HG03571 (cell line): ENCODE results near the gene MAGI2.

Source experiments
- ATAC-seq: cut with Tn5 transposase; IDR thresholded peaks from one replicate; pipeline ENCODE4 v1.9.1; 2021; ENCODE audit not compliant: unreplicated experiment

The MAGI2 gene

DNA sequence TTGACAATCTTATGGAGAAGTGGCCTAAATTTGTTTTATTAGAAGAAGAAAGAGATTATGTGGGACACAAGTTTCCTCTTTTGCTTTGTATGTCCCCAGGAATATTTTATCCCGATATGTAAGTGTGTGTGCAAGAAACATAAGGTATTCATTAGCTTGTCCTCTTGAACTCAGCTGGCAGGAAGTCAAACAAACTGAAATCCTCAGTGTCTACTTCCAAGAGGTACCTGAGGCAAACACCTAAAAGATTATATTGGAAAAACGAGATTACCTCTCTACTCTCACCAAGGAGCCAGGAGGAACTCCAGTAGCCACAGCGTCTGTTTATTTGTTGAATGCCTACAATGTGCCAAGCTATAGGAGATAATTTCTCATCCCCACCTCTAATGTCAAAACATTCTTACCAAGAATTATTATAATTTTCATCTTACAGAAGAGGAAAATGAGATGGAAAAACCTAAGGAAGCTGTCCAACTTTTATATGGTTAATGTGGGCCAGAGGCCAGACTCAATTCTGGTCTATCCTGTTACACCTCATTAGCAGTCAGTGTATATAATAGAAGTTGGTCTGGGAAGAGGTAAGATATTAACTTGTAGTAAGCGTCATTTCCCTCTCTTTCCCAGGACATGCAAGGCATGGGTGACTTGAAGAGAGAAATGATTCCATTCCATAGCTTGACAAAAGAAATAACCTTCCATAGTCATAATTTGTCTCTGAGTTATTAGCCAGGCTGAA is 692.7 kb downstream of the MAGI2 start:
- ATAC-seq, result no peak

DNA sequence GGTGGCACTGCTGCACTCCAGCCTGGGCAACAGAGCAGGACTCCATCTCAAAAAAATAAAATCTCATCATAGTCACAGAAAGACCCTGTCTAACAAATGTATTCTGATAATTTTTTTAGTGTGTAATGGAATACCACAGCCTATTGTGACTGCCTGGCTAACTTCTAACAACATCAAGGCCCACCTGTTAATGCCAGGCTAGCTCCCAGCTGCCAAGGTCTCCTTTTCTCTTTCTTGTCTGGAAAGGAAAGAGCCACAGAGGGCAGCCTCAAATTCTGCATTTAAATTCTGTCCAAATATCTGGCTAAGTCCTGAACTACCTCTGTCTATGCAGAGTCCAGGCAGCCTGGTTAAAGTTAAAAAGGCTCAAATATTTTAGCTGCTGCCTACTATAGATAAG is 700.9 kb downstream of the MAGI2 start:
- ATAC-seq, result no peak

DNA sequence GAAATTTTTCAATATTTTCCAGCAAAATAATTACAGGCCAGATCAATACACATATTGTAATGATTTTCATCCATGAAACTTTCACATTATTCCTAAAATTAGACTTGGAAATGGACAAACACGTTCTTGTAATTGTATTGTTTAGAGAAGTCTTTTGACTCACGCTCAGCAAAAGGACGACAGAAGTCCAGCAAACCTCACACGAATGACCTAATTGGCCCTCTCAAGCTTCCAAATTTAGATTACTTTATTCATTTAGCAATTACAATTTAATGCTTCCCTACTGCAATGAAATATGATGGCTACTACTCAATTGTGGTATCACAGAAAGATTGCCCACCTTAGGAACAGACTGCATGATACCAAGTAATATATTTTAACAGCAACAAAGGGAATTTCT is 702.2 kb downstream of the MAGI2 start:
- ATAC-seq, result no peak

DNA sequence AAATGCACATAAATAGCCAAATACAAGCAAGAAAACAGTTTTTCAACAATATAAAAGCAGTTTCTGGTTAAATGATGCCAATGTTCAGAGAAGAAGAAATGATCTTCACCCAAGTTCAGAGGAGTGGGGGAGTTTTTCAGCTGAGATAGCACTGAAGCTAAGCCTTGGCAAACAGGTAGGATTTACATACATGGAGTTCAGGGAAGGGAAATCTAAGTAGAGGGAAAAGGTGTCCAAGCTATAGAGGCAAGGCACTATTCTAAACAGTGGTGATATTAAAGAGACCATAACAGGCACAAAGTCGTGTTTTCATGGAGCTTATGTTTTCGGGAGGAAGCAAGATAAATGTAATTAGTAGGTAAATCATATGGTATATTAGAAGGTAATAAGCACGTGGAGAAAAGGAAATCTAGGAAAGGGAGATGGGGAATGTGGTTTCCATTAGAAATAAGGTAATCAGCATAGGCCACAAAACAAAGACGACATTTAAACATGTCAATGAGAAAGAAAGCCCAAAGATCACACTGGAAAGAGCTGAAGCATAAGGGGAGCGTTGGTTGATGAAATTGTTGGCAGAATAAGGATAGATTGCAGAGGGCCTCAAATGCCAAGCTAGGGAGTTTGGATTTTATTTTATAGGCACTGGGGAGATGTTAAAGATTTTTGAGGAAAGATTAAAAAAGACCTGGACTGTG is 704.3 kb downstream of the MAGI2 start:
- ATAC-seq, result no peak

DNA sequence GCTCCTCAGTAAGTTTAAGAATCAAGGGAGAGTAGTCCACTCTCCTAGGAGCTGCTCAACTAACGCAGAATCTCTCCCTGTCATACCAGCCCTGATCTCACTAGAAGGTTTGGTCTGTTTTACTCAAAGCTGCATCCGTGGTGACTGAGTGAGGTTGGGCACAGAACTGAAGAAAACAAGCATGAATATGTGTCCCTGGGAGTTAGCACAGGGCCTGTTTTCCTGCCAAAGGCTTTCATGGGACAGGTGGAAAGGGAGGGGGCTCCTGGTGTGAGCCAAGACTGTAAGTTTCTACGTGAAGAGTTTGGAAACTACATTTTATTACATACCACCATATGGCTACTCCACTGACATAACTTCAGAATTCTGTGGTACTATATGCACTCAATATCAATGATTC is 705.9 kb downstream of the MAGI2 start:
- ATAC-seq, result no peak

DNA sequence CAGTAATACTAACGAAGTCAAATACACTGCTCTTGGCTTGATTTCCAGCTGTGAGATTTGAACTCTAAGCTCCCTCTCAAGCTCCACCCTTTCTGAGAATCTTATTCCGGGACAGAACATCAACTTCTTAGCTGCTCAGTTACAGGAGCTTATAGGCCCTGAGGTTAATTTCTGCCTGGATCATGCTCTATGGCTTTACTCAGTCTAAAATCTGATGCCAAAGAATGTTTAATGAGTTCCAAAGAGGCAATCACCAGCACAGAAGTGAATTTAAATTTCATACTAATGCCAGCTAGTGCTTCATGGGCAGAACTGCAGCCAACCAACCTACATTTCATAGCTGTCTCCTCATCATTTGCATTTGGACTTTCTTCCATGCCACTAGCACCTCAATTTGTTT is 707.2 kb downstream of the MAGI2 start:
- no peak for ATAC-seq

DNA sequence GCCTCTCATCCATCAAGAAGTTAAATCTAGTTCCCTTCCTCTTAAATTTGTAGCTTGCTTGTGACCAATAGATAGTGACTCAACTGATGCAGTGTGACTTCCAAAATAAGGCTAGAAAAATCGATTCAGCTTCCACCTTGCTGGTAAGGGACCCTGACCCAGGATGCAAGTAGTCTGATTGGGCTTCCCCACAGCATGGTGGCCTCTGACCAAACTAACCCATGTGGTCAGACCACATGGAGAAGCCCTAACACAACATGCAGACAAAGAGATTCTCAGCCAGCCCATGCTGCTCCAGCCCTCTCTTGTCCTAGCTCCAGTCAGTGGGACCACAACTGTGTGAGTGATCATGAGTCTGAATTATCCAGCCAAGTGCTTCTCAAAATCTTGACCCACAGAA is 710.8 kb downstream of the MAGI2 start:
- no peak for ATAC-seq

DNA sequence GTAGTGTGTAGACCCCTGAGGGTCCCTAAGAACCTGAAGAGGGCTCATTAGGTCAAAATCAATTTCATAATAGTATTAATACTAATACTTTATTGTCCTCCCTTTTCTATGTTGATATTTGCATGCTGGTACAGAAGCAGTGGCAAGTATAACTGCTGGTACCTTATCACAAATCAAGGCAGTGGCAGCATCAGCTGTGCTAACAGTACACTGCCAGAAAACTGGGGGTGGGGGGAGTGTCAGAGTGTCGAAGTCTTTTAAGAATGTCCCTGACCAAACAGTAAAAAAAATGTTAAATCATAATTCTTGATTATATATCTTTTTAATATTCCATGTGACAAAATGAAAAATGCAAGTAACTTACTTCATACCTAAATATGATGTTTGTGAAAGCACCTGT is 716.9 kb downstream of the MAGI2 start:
- no peak for ATAC-seq

DNA sequence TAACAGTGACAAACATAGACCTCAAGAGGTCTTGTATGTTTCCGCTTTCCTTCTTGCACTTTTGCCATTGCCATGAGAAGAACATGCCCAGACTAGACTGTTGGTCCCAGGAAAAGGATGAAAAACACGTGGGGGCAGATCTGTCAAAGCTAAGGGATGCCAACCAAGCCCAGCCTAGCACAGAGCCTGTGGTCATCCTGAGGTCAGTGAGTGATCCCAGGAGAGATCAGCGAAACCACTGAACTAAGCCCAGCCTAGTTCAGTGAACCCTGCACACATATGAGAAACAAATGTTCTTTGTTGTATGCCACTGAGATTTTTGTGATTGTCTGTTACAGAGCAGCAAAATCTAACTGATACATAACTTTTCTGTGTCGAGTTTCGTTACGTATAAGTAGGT is 718.8 kb downstream of the MAGI2 start:
- ATAC-seq, result no peak

DNA sequence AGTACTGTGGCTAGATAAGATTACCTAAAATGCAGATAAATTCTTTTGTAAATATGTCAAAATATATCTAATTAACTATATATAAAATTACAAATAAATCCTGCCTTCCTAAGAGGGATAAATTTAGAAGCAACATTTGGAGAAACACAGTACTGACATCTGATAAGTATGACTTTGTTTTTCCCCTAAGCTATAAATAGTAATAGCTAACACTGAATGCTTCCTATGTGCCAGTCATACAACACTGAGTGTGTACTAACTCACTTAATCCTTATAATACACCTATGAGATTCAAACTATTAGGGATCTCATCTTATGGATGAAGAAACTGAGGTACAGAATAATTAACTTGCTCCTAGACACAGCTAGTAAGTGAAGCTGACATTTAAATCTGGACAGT is 733.4 kb downstream of the MAGI2 start:
- no peak for ATAC-seq

DNA sequence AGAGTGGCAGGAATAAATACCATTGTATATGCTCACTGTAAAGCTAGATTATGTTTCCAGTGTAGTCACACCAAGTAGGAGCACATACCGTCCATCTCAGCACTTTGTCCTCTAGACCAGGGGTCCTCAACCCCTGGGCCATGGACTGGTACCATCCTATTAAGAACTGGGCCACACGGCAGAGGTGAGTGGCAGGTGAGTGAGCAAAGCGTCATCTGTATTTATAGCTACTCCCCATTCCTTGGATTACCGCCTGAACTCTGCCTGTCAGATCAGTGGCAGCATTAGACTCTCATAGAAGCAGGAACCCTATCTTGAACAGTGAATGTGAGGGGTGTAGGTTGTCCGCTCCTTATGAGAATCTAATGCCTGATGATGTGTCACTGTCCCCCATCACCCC is 735.3 kb downstream of the MAGI2 start:
- no peak for ATAC-seq

DNA sequence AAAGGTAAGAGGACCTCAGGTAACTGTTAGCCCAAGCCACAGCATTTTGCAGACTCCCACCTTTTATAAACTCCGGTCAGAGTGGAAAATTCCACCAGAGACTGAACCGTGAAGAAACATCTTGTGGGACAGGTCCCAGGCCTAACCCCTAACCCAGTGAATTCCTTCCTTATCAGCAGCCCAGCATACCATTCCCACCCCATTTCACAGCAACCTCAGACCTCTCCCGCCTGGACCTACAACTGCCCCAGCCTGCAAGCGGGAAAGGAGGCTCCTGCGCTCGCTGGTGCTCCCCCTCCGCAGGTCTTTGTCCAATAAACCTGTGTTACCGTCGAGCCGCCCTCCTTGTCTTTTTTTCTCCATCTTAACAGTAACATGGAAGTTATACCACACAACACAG is 736.6 kb downstream of the MAGI2 start:
- no peak for ATAC-seq

DNA sequence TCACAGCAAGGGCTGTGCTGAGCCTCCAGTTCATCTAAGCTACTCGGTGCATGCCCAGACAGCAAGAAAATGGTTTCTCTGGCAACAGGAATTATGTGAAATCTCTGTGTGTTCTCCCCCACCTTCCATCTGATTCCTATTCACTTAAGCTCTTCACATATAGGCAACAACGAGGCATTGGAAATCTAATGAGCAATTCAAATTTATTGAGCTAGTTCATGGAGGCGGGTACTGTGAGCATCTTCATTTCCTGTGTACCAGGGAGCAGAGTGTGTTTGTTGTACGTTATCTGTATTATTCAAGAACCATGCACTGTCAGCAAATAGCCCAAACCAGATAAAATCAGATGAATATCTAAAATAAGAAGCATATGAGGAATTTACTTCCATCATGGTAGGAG is 739.1 kb downstream of the MAGI2 start:
- no peak for ATAC-seq

DNA sequence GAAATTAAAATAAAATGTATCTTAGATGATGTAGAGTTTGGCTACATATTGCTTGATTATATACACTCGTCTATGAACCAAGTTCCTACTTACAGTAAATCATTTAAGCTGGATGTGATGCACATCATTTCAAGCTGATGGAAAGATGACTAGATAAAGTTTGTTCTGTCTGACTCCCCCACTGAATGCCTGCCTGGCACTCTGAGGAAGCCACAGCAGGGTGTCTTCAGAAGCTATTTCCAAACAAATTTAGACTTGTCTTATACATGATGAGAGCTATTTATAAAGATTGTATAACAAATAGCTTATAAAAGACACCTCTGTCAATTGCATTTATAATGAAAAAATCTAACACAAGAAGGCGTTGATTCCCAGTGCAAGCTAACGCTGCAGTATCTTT is 741.4 kb downstream of the MAGI2 start:
- ATAC-seq, result no peak

DNA sequence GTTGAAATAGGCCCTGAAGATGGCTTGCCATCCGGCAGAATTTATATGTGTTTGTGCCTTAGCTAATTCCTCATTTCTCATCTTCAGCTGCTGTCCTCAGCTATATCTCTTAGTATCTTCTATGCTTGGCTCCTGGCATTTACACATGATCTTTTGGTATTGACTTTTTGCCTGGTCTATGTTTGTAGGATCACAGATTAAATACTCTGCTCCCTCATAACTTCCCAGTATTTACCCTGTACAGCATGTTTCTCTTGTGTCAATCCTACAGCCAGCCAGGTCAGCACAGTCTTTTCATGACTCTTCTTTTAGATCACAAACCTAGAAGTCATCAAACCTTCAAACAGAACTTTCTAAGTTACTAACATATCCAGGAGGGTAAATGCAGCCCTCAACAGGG is 743.8 kb downstream of the MAGI2 start:
- no peak for ATAC-seq

DNA sequence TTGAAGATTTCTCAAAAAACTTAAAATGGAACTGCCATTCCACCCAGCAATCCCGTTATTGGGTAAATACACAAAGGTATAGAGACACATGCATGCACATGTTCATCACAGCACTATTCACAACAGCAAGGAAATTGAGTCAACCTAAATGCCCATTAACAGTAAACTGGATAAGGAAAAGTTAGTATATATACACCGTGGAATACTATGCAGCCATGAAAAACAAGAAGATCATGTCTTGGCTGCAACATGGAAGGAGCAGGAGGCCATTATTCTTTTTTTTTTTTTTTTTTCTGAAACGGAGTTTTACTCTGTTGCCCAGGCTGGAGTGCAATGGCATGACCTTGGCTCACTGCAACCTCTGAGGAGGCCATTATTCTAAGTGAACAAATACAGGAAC is 749.0 kb downstream of the MAGI2 start:
- no peak for ATAC-seq

DNA sequence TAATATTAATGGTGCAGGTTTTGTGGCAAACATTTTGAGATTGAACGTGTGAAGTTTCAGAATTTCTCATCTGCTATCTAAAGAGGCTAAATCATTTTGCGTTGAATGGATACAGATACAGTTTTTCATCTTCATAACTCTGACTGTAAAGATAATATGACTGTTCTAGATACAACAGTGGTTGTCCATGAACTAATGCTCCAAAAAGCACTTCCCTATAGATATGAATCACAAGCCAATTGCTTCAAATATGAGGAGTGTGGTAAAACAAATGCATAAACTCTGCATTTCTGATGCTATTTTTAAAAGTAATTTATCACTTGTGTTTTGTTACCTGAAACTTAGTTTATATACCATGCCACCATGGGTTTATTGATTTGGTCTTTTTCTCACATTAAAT is 750.1 kb downstream of the MAGI2 start:
- ATAC-seq, result no peak

DNA sequence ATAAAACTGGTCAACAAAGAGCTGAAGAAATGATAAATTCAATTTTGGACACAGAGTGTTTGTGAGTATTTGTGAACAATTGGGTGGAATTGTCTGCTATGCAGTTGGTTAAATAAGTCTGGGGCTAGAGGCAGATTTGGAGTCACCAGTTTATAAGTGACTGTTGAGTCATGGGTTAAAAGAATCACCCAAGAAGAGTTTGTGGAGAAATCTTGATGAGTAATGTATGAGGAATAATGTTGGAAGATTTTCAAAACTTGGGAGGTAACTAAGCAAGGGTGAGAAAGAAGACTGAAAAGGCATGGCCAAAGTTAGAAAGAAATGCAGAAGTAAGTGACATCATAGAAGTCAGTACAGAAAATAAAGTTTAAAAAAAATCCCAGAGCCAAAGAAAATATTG is 750.7 kb downstream of the MAGI2 start:
- ATAC-seq, result no peak

DNA sequence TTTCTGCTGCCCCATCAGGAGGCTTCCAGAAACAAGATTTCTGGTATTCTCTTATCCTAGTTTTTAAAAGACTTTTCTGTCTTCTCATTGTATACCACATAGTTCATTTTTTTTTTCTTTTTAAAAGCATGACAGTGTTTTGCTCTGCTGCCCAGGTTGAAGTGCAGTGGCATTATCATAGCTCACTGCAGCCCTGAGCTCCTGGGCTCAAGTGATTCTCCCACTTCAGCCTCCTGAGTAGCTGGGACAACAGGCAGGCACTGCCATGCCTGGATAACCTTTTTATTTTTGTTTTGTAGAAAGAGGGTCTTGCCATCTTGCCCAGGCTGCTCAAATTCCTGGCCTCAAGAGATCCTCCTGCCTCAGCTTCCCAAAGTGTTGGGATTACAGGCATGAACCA is 757.6 kb downstream of the MAGI2 start:
- ATAC-seq, result no peak

DNA sequence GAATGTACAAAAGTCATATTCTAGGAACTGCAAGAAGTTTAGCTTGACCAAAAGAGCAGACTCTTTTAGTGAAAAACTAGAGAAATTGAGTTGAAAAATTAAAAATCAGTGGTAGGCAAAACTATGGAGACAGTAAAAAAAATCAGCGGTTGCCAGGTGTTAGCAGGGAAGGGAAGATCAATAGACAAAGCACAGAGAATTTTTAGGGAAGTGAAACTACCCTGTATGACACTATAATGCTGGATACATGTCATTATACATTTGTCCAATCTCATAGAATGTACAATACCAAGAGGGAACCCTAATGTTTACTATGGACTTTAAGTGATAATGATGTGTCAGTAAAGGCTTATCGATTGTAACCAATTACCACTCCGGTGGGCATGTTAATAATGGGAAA is 761.9 kb downstream of the MAGI2 start:
- ATAC-seq, result no peak

DNA sequence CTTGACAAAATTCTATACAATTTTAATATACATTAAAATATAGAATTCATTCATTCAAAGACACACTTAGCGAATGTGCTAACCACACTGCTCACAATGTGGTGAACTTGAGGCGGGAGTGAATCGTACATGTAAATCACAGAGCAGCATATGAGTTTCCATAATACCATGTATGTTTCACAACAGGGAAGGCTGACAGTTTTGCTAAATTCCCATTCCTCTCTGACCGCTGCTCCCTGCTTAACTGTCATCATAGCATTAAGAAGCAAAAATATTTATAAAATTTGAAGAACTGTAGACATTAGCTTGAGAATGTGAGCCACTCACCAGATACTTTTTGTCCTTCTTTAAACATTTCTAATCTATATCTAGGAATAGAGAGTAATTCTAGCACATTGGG is 763.3 kb downstream of the MAGI2 start:
- no peak for ATAC-seq

DNA sequence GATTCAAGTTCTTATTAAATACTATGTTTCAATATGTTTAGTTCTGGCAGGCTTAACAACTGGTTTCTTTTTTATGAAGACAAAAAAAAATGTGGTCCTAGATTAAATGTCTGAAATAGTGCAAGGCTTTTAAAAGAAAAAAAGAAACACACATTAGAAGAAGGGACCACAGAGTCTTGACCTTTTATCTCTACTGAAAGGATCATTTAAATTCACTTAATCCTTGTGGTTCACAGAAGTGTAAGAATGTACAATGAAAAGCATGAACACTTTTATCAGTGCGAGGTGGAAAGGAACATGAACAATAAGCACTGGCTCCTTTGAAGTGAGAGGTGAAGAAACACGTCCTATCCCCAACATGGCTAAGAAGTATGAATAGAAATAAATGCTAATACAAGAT is 765.1 kb downstream of the MAGI2 start:
- no peak for ATAC-seq

DNA sequence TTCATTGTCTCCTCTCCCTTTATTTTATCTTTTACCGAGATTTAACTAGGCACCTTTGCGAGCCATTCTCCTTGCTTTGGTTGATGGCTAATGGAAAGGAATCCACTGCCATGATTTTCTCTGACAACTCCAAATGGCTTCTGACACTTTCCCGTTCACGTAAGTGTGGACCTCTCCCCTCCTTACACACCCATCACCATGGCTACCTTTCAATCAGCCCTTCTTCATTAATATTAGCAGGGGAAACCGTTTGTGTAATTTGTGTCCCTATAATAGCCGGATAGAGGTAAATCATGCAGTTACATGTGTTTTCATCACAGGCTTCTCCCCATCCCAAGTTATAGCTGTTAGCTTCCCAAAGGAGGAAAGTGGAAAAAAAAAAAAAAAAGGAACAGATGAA is 767.3 kb downstream of the MAGI2 start:
- no peak for ATAC-seq
